Measurements from ENCODE around the gene PRSS1. TPM values are rescaled to one million over a fixed set of nuclear protein-coding genes. Genes with fewer than 3 reads are reported as not detected.

The PRSS1 gene
- total RNA-seq, 1 donor from 2014 or later, result not detected

- Histone ChIP-seq H3K4me3 (no peak within 1 kb of the TSS), H3K4me2 (no peak within 1 kb of the TSS), H4K20me1 (ENCODE audit: low read depth) (no peaks in the 10 kb centered on the region), H3K27ac (no peak within 1 kb of the TSS), H3K79me2 (ENCODE audit: low read depth) (no peaks in the 10 kb centered on the region), H3F3A (ENCODE audit: low read depth) (no peaks in the 10 kb centered on the region), H3K4me1 (no peaks in the 10 kb centered on the region), H3K9ac (no peak within 1 kb of the TSS), H2AFZ (replicated peaks) (no peak within 1 kb of the TSS), H3K36me3 (no peaks in the 10 kb centered on the region), H3K27me3 (no peaks in the 10 kb centered on the region), H3K9me3 (ENCODE audit: low read depth) (no peaks in the 10 kb centered on the region)
- Mint-ChIP-seq H3K4me1 (no peaks in the 10 kb centered on the region), H3K36me3 (no peaks in the 10 kb centered on the region), H3K4me3 (no peak within 1 kb of the TSS), H3K27me3 (ENCODE audit: insufficient read depth, low read depth) (peaks cover 17% of the 10 kb centered on the region), H3K27ac (no peak within 1 kb of the TSS), H3K9me3 (peaks cover 2% of the 10 kb centered on the region)
- TF ChIP-seq CTCF (IDR thresholded peaks at IDR 0.05) (no peak), EZH2phosphoT487 (IDR thresholded peaks at IDR 0.05) (no peak), EZH2 (IDR thresholded peaks at IDR 0.05) (no peak)
- DNase-seq (ENCODE audit: low spot score), result no peak
These were observed 21.5 kb downstream of the PRSS1 start, which contains the start of gene PRSS2 for GRCh38 chr7:142770661-142771352. Gene PRSS2, plus strand, starts transcription at chr7:142770970. Its CDS starts 13 bp downstream, at chr7:142770983.

GRCh38 chr7:142771353-142771723 is 22.1 kb downstream of the PRSS1 start:
- Histone ChIP-seq H3K9me3 (ENCODE audit: low read depth) (no peaks in the 10 kb centered on the region), H3K4me3 (no peak overlapping the region), H3K27ac (no peak overlapping the region), H3K4me2 (no peak overlapping the region), H3K79me2 (ENCODE audit: low read depth) (no peaks in the 10 kb centered on the region), H4K20me1 (ENCODE audit: low read depth) (no peaks in the 10 kb centered on the region), H3F3A (ENCODE audit: low read depth) (no peaks in the 10 kb centered on the region), H3K36me3 (no peaks in the 10 kb centered on the region), H2AFZ (replicated peaks) (no peak overlapping the region), H3K4me1 (no peaks in the 10 kb centered on the region), H3K27me3 (no peaks in the 10 kb centered on the region), H3K9ac (no peak overlapping the region)
- Mint-ChIP-seq H3K9me3 (peaks cover 2% of the 10 kb centered on the region), H3K27ac (no peak overlapping the region), H3K27me3 (ENCODE audit: insufficient read depth, low read depth) (peaks cover 20% of the 10 kb centered on the region), H3K4me3 (no peak overlapping the region), H3K4me1 (no peaks in the 10 kb centered on the region), H3K36me3 (no peaks in the 10 kb centered on the region)
- no peak for TF ChIP-seq CTCF (IDR thresholded peaks at IDR 0.05)
- no peak for TF ChIP-seq EZH2phosphoT487 (IDR thresholded peaks at IDR 0.05)
- no peak for TF ChIP-seq EZH2 (IDR thresholded peaks at IDR 0.05)
- DNase-seq (ENCODE audit: low spot score), result no peak

- no peaks in the 10 kb centered on the region for H4K20me1 ChIP-seq (ENCODE audit: low read depth)
- TF ChIP-seq EZH2phosphoT487 (IDR thresholded peaks at IDR 0.05) (no peak), CTCF (IDR thresholded peaks at IDR 0.05) (no peak), EZH2 (IDR thresholded peaks at IDR 0.05) (no peak)
- Mint-ChIP-seq H3K4me1 (no peaks in the 10 kb centered on the region), H3K4me3 (no peak overlapping the region), H3K27ac (no peak overlapping the region), H3K27me3 (ENCODE audit: insufficient read depth, low read depth) (peaks cover 18% of the 10 kb centered on the region), H3K9me3 (peaks cover 2% of the 10 kb centered on the region), H3K36me3 (no peaks in the 10 kb centered on the region)
- H3K4me1 ChIP-seq, result no peaks in the 10 kb centered on the region
- no peak overlapping the region for H3K4me3 ChIP-seq
- H2AFZ ChIP-seq (replicated peaks), result no peak overlapping the region
- H3F3A ChIP-seq (ENCODE audit: low read depth), result no peaks in the 10 kb centered on the region
- H3K79me2 ChIP-seq (ENCODE audit: low read depth), result no peaks in the 10 kb centered on the region
- H3K9me3 ChIP-seq (ENCODE audit: low read depth), result no peaks in the 10 kb centered on the region
- no peak for DNase-seq (ENCODE audit: low spot score)
- H3K36me3 ChIP-seq, result no peaks in the 10 kb centered on the region
- H3K4me2 ChIP-seq, result no peak overlapping the region
- no peaks in the 10 kb centered on the region for H3K27me3 ChIP-seq
- H3K9ac ChIP-seq, result no peak overlapping the region
- no peak overlapping the region for H3K27ac ChIP-seq
These were observed 22.8 kb downstream of the PRSS1 start for GRCh38 chr7:142772051-142772450.
